Measurements from ENCODE around the gene FRYL. TPM values are rescaled to one million over a fixed set of nuclear protein-coding genes. Genes with fewer than 3 reads are reported as not detected.

The FRYL gene
- total and polyA plus RNA-seq, 2 of the 13 experiments (the other 11 are each of a cell fraction or from before 2014, with no cell fraction given): 9.7 to 19.6 TPM

- Histone ChIP-seq H2AFZ (ENCODE audit: low read length) (no peak overlapping the region), H3K9me3 (ENCODE audit: low read length) (no peaks in the 10 kb centered on the region), H3K79me2 (ENCODE audit: insufficient read depth, low read length) (no peaks in the 10 kb centered on the region), H4K20me1 (ENCODE audit: insufficient read depth, low read length) (no peaks in the 10 kb centered on the region), H3K9ac (ENCODE audit: insufficient read depth, low read depth, low read length) (no peak overlapping the region), H3K4me2 (ENCODE audit: low read depth, low read length) (no peak overlapping the region), H3K36me3 (replicated peaks in 1 of 2; ENCODE audit: control insufficient read depth in 1 of 2, insufficient read depth in 2 of 2, low read length in 2 of 2) (peaks cover 3% of the 10 kb centered on the region in 2 experiments), H3K4me1 (ENCODE audit: insufficient read depth, low read length) (no peaks in the 10 kb centered on the region), H3K4me3 (replicated peaks in 1 of 3; ENCODE audit: insufficient read depth in 1 of 3, low read depth in 2 of 3, low read length in 3 of 3) (no peak overlapping the region), H3K27me3 (ENCODE audit: control insufficient read depth in 1 of 2, insufficient read depth in 2 of 2, low read length in 2 of 2) (no peaks in the 10 kb centered on the region), H3K27ac (ENCODE audit: extremely low read length, insufficient read depth, low read length) (no peak overlapping the region)
- in situ Hi-C loops (cut with HindIII; ENCODE audit: extremely low pct_ligation_motif_present, low pct_unique_long_range_greater_than_20kb) (loop anchor here (25.0 kb wide), 1 partner anchor 199 kb away; the partner anchor contains the start of gene FRYL), intact Hi-C loops (cut with micrococcal nuclease; ENCODE audit: unreplicated experiment) (no loop called here)
- no TSS peak for BruUV-seq (replicated peaks)
- POLR2A ChIA-PET: no interaction called here
- 73% methylated on average over 3 of the region's 3 CpGs for WGBS (ENCODE audit: low lambda C conversion rate)
- ATAC-seq (no peak), DNase-seq (ENCODE audit: low spot score) (no peak), FAIRE-seq (no peak)
- CTCF ChIA-PET (ENCODE audit: low intra/inter-chr PET ratio, low total read pairs): no interaction called here
- TF ChIP-seq PRPF4 (IDR thresholded peaks at IDR 0.05; ENCODE audit: low read depth, low read length, poor library complexity, severe bottlenecking) (no peak), KLF11 (CRISPR knock-in tag; IDR thresholded peaks at IDR 0.05) (no peak), CCAR2 (optimal IDR thresholded peaks at IDR 0.05; ENCODE audit: low read depth, low read length) (no peak), TCF7L2 (IDR thresholded peaks at IDR 0.05; ENCODE audit: low read depth, low read length) (no peak), ZNF570 (CRISPR knock-in tag; IDR thresholded peaks at IDR 0.05; ENCODE audit: borderline replicate concordance) (no peak), HIVEP1 (CRISPR knock-in tag; IDR thresholded peaks at IDR 0.05) (no peak), DMTF1 (CRISPR knock-in tag; IDR thresholded peaks at IDR 0.05) (no peak), SMAD3 (CRISPR knock-in tag; IDR thresholded peaks at IDR 0.05) (no peak), SP140L (CRISPR knock-in tag; IDR thresholded peaks at IDR 0.05; ENCODE audit: borderline replicate concordance) (no peak), E2F5 (CRISPR knock-in tag; conservative IDR thresholded peaks at IDR 0.05) (no peak)
- TF ChIP-seq, protein P1, sequence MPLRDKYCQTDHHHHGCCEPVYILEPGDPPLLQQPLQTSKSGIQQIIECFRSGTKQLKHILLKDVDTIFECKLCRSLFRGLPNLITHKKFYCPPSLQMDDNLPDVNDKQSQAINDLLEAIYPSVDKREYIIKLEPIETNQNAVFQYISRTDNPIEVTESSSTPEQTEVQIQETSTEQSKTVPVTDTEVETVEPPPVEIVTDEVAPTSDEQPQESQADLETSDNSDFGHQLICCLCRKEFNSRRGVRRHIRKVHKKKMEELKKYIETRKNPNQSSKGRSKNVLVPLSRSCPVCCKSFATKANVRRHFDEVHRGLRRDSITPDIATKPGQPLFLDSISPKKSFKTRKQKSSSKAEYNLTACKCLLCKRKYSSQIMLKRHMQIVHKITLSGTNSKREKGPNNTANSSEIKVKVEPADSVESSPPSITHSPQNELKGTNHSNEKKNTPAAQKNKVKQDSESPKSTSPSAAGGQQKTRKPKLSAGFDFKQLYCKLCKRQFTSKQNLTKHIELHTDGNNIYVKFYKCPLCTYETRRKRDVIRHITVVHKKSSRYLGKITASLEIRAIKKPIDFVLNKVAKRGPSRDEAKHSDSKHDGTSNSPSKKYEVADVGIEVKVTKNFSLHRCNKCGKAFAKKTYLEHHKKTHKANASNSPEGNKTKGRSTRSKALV (CRISPR knock-in tag; IDR thresholded peaks at IDR 0.05): no peak
- TF ChIP-seq, protein P2, sequence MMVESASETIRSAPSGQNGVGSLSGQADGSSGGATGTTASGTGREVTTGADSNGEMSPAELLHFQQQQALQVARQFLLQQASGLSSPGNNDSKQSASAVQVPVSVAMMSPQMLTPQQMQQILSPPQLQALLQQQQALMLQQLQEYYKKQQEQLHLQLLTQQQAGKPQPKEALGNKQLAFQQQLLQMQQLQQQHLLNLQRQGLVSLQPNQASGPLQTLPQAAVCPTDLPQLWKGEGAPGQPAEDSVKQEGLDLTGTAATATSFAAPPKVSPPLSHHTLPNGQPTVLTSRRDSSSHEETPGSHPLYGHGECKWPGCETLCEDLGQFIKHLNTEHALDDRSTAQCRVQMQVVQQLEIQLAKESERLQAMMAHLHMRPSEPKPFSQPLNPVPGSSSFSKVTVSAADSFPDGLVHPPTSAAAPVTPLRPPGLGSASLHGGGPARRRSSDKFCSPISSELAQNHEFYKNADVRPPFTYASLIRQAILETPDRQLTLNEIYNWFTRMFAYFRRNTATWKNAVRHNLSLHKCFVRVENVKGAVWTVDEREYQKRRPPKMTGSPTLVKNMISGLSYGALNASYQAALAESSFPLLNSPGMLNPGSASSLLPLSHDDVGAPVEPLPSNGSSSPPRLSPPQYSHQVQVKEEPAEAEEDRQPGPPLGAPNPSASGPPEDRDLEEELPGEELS (CRISPR knock-in tag; IDR thresholded peaks at IDR 0.05): no peak
These were observed 191.6 kb downstream of the FRYL start for GRCh38 chr4:48588230-48589097.

Measured in HepG2 (cell line).